ENCODE results near the gene FBXO22.
"Not testable (repeated sequence)": the region's sequence is repeated elsewhere in the genome, so short reads cannot be mapped to it uniquely, and the experiment has no call there.

FBXO22 gene

DNA sequence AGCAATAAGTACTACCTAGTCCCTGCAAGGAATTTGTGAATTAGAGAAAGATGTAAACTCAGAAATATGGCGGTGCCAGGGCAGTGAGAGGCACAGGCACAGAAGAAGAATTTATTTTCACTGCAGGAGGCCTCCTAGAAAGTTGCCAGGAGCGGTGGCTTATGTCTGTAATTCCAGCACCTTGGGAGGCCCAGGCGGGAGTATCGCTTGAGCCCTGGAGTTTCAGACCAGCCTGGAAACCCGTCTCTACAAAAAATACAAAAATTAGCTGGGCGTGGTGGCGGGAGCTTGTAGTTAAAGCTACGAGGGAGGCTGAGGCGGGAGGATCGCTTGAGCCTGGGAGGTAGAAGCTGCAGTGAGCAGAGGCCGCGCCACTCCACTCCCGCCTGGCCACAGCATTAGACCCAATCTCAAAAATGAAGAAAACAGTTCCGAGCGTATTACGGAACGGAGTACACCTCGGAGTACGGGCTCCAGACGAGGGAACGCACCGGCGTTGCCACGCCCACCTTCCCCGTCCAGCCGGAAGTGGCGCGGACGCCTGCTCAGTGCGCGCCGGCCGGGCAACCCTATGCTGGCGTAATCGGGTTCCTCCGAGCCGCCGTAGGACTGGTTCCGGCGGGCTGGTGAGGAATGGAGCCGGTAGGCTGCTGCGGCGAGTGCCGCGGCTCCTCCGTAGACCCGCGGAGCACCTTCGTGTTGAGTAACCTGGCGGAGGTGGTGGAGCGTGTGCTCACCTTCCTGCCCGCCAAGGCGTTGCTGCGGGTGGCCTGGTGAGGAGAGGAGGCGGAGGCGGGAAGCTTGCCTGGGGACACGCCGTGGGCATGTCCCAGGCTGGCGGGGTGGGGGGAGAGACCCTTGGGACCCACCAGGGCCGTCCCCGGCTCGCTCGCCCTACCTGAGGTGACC lies at the start of gene FBXO22:
Gene FBXO22, plus strand, starts transcription at position 548 of the 909 bp plus-strand sequence. Its CDS starts 86 bp downstream, at position 634.
- peak; percentile 92 for DNase-seq (ENCODE audit: low read depth)

DNA sequence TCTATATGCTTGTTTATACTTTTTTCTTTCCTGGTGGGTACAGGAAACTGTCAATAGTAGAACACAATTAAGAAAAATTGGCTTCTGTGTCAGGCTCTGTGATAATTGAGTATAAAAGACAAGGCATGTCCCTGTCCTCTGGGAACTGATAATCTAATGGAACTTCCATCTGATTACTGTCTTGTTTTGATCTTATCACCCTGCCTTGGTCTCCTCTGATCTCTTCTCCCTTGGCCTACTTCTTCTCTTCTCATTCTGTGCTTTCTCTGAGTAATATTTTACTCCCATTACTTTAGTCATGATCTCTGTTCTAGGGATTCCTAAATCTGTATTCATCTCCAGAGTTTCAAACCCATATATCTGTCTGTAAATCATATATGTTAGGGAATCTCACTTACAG lies 45.8 kb upstream of the FBXO22 start:
- DNase-seq (ENCODE audit: low read depth) = no peak

- no peak for DNase-seq (ENCODE audit: low read depth)
These were observed 41.8 kb upstream of the FBXO22 start for GRCh38 chr15:75861750-75862402.

DNA sequence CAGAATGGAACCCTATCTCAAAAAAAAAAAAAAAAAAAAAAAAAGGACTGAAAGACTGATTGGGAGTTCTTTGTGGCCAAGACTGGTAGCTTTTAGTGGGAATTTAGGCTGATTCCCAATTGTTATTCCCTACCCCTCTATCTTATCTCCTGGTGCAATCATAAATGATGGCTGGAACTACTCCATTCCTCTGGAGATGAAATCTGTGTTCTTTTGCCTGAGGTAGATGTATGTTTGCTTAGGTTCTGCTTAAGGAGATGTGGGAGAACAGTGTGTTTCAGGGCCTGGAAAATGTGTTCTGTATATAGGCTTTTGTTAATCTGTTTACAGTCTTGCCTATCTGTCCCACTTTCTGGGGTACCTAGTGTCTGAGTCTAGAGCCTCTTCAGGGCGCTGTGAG lies 40.9 kb upstream of the FBXO22 start:
- DNase-seq (ENCODE audit: low read depth) = no peak

- DNase-seq (ENCODE audit: low read depth) = no peak
These were observed 39.2 kb upstream of the FBXO22 start for GRCh38 chr15:75864213-75865059.

DNA sequence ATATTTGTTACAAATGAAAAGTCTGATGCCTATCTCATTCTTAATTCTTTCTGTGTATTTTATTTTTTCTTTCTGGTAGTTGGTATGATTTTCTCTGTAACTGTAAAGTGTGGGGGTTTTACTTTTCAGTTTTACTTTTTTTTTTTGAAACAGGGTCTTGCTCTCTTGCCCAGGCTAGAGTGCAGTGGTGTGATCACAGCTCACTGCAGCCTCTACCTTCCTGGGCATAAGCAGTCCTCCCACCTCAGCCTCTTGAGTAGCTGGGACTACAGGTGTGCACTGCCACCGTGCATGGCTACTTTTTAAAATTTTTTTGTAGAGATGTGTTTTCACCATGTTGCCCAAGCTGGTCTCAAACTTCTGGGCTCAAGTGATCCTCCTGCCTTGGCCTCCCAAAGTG lies 37.6 kb upstream of the FBXO22 start:
- not testable (repeated sequence) for DNase-seq (ENCODE audit: low read depth)

DNA sequence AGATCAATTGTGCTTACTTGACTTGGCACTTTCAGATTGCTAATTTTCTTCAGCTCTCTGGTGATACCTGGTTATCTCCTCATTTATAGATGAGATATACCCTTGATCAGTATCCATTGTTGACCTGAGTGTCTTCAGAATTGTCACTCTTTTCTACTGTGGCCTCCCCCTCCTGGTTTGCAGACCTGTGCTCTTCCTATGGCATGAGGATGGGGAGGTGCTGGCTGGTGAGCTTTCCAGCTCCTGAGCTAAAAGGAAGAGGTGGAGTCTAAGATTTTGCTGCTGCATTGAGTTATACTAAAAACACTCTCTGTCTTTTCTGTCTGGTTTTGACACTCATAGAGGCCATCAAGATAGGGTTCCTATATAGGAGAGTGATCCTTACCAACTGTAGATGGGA lies 36.8 kb upstream of the FBXO22 start:
- DNase-seq (ENCODE audit: low read depth) = no peak

- DNase-seq (ENCODE audit: low read depth) = no peak
These were observed 36.2 kb upstream of the FBXO22 start for GRCh38 chr15:75867449-75867848.

DNA sequence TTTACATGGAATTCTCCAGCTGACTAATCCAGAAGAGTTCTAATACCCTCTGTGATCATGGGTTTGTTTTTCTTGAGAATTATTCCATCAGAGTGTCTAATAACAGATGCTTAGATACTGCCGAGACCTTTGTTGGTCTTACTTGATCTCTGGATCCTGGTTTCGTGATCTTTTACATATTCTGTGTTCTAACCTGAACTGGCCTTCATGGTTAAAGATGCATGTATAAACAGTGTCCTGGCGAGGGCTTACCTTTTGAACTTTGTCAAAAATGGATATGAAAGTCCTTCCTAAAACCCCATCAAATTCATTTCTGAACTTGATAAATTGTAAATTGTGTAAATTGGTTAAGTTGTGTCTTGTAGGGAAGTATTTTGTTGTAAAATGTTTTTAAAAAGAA lies 35.7 kb upstream of the FBXO22 start:
- no peak for DNase-seq (ENCODE audit: low read depth)

- DNase-seq (ENCODE audit: low read depth) = no peak
These were observed 34.2 kb upstream of the FBXO22 start for GRCh38 chr15:75869446-75869845.

- not testable (repeated sequence) for DNase-seq (ENCODE audit: low read depth)
These were observed 32.1 kb upstream of the FBXO22 start for GRCh38 chr15:75871589-75871988.

GRCh38 chr15:75872403-75872990 lies 31.2 kb upstream of the FBXO22 start:
- DNase-seq (ENCODE audit: low read depth) = no peak

DNA sequence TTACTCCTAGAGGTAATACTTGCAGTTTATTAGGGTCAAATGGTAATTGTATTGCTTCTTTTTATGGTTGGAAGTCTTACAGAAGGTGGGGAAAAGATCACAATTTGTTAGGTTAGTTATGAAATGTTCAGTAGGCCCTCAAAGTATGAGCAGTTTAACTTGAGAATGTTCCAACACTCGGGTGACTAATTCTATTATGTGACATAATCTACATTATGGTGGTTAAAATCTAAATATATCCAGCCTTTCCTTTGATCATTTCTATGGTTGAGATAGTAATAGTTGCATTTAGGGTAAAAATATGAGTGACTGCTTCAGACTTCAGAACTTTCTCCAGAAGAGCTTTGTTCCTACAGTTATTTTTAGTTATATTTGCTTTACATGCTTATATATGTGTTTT lies 19.6 kb upstream of the FBXO22 start:
- peak; percentile 35 for DNase-seq (ENCODE audit: low read depth)

DNA sequence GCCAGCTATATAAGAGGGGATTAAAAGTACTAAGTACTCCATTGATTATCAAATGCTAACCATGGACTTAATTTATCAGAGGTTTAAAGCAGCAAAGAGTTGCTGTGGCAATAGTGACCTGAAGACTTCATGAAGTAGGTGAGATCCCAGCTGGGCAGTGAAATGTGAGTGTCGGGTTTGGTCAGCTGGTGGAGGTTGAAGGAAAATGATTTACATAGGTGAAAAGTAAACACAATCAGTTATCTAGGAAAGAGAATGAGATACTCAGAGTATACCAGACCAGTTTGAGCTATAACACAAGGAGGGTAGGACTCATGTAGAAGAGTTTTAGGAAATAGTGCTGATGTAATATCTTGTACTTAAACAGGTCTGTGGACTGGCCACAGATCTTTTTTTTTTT lies 16.5 kb upstream of the FBXO22 start:
- DNase-seq (ENCODE audit: low read depth) = no peak

GRCh38 chr15:75891895-75892294 lies 11.8 kb upstream of the FBXO22 start:
- DNase-seq (ENCODE audit: low read depth) = peak; percentile 89

- DNase-seq (ENCODE audit: low read depth) = no peak
These were observed 7.9 kb upstream of the FBXO22 start for GRCh38 chr15:75895731-75896130.

DNA sequence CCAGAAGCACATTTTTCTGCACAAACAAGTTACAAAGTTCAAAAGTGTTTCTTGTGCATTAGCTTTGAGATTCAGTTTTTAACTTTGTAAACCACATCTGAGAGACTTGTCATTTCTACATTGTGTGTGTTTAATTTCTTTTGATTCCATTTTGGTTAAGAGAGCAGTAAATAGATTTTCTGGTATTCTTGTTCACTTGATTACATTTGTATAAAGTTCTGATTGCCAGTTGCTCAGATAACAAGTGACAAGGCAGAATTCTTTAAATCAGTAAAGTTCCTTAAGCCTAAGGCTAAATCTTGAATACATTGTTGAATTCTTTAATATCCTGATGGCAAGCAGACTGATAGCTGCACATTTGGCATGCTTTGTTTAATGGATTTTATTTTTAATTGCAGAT lies 3.1 kb upstream of the FBXO22 start:
- no peak for DNase-seq (ENCODE audit: low read depth)

- no peak for DNase-seq (ENCODE audit: low read depth)
These were observed 1.5 kb upstream of the FBXO22 start for GRCh38 chr15:75902129-75902557.

- no peak for DNase-seq (ENCODE audit: low read depth)
These were observed 1.6 kb downstream of the FBXO22 start for GRCh38 chr15:75905231-75905630.

DNA sequence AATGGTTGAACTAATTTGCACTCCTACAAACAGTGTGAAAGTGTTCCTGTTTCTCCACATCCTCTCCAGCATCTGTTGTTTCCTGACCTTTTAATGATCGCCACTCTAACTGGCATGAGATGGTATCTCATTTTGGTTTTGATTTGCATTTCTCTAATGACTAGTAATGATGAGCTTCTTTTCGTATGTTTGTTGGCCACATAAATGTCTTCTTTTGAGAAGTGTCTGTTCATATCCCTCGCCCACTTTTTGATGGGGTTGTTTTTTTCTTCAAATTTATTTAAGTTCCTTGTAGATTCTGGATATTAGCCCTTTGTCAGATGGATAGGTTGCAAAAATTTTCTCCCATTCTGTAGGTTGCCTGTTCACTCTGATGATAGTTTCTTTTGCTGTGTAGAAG lies 6.7 kb downstream of the FBXO22 start:
- DNase-seq (ENCODE audit: low read depth) = not testable (repeated sequence)

GRCh38 chr15:75916978-75917377 lies 13.3 kb downstream of the FBXO22 start:
- no peak for DNase-seq (ENCODE audit: low read depth)

- no peak for DNase-seq (ENCODE audit: low read depth)
These were observed 14.5 kb downstream of the FBXO22 start for GRCh38 chr15:75918135-75918534.

Measured in ELR (cell line).